Caco-2 (cell line): ENCODE measurements around the gene TNRC18. TPM values are rescaled to one million over a fixed set of nuclear protein-coding genes. Genes with fewer than 3 reads are reported as not detected.

Experiments used
- BruUV-seq: library from RNA; stranded (reverse); fragments of 400-500 nt; replicated peaks from 2 replicates; lab custom pipeline; 2021; lab: Mats Ljungman, UMichigan
- CTCF ChIA-PET: fragments of 300-600 bp; sonication (Branson Sonifier 250); formaldehyde crosslinking; loops from one replicate; lab custom pipeline; 2022; ENCODE audit warnings: antibody characterized with exemption; lab: Charles Lee
- POLR2A ChIA-PET: fragments of 300-600 bp; sonication (Branson Sonifier 250); formaldehyde crosslinking; loops from one replicate; lab custom pipeline; 2022; ENCODE audit warnings: antibody characterized with exemption; lab: Charles Lee
- DNase-seq, 2 experiments: peaks; one replicate each; pipeline versions ENCODE4 v3.0.0 to v3.0.0-alpha.2; 2020 to 2022
- H3K27me3 ChIP-seq: replicated peaks from 2 replicates; pipeline ENCODE4 v1.6.0; 2011; ENCODE audit warnings: low read length; ENCODE audit not compliant: control insufficient read depth, insufficient read depth
- H3K36me3 ChIP-seq: 2 replicates; pipeline ENCODE4 v1.5.1; 2011; ENCODE audit warnings: low read length; ENCODE audit not compliant: control insufficient read depth, insufficient read depth
- H3K4me1 ChIP-seq: fragments of 250-450 bp; sonication (Bioruptor Pico); 2 replicates; pipeline ENCODE4 v1.5.1; 2020; ENCODE audit warnings: mild to moderate bottlenecking
- H3K4me3 ChIP-seq: 2 replicates; pipeline ENCODE4 v1.5.1; 2011; ENCODE audit warnings: low read depth, mild to moderate bottlenecking, control low read depth, low read length
- H3K9me3 ChIP-seq: fragments of 250-450 bp; sonication (Bioruptor Pico); 2 replicates; pipeline ENCODE4 v1.5.1; 2020; ENCODE audit warnings: mild to moderate bottlenecking, moderate library complexity
- H3K27ac Mint-ChIP-seq: one replicate; pipeline ENCODE4 v1.8.0; 2022; ENCODE audit warnings: mixed read lengths; ENCODE audit not compliant: unreplicated experiment
- H3K27me3 Mint-ChIP-seq: one replicate; pipeline ENCODE4 v1.8.0; 2022; ENCODE audit warnings: mixed read lengths; ENCODE audit not compliant: insufficient read depth, unreplicated experiment
- H3K36me3 Mint-ChIP-seq: one replicate; pipeline ENCODE4 v1.8.0; 2022; ENCODE audit warnings: mild to moderate bottlenecking, mixed read lengths; ENCODE audit not compliant: insufficient read depth, unreplicated experiment
- H3K4me1 Mint-ChIP-seq: one replicate; pipeline ENCODE4 v1.8.0; 2022; ENCODE audit warnings: low read depth, mixed read lengths; ENCODE audit not compliant: unreplicated experiment
- H3K4me3 Mint-ChIP-seq: one replicate; pipeline ENCODE4 v1.8.0; 2022; ENCODE audit warnings: mild to moderate bottlenecking, moderate library complexity, mixed read lengths; ENCODE audit not compliant: unreplicated experiment
- H3K9me3 Mint-ChIP-seq: one replicate; pipeline ENCODE4 v1.8.0; 2022; ENCODE audit warnings: mixed read lengths; ENCODE audit not compliant: unreplicated experiment
- CTCF ChIP-seq, 2 experiments: fragments of 200-600 bp in 1 of 2; IDR thresholded peaks; 1 replicate in 1 of 2; 2 replicates in 1 of 2; pipeline versions ENCODE4 v1.5.1 to v1.8.0; 2011 to 2022; ENCODE audit warnings: antibody characterized with exemption in 1 of 2, control low read depth in 1 of 2, inconsistent platforms in 1 of 2, low read depth in 1 of 2, low read length in 1 of 2, mild to moderate bottlenecking in 1 of 2, moderate library complexity in 1 of 2; ENCODE audit not compliant: insufficient read depth in 1 of 2, severe bottlenecking in 1 of 2, unreplicated experiment in 1 of 2
- intact Hi-C: fragments of 100-400 bp; cut with micrococcal nuclease; formaldehyde crosslinking; loops from one replicate; pipeline ENCODE4 v1.10.0; 2022; ENCODE audit not compliant: unreplicated experiment
- total RNA-seq: library from RNA; stranded (reverse); gene quantifications from 2 replicates; pipeline ENCODE4 v1.2.3, GENCODE V29; 2022

Gene TNRC18
- total RNA-seq, 1 experiment from 2014 or later = 75.6 TPM

DNA sequence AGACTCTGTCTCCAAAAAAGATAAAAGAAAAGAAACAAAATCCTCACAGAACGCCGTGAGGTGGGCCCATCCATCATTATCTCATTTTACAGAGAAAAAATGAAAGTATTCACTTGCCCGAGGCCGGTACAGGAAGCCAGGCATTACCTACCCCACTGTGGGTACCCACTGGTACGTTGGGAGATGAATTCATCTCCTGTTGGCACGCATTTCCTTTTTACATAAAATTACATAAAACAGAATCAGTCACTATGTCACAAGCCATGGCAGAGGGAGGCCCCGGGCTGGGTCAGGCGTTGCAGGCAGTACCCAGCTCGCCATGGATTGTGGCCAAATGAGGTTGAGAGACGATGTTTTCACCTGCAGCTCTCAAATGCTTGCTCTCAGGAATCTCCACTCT, 38.6 kb upstream of the TNRC18 start:
- intact Hi-C loops = no loop called here
- Mint-ChIP-seq H3K9me3 (no peaks in the 10 kb centered on the region), H3K4me3 (no peak overlapping the region), H3K27ac (no peak overlapping the region), H3K4me1 (no peaks in the 10 kb centered on the region), H3K27me3 (no peaks in the 10 kb centered on the region), H3K36me3 (no peaks in the 10 kb centered on the region)
- no peak for DNase-seq
- ChIA-PET POLR2A (no interaction called here), CTCF (no interaction called here)
- no peaks in the 10 kb centered on the region for H3K4me1 ChIP-seq
- no peaks in the 10 kb centered on the region for H3K27me3 ChIP-seq
- H3K9me3 ChIP-seq = no peaks in the 10 kb centered on the region
- BruUV-seq = no TSS peak
- H3K4me3 ChIP-seq = no peak overlapping the region
- no peak for TF ChIP-seq CTCF (IDR thresholded peaks at IDR 0.05; ENCODE audit: insufficient read depth in 1 of 2, low read depth in 1 of 2, low read length in 1 of 2, severe bottlenecking in 1 of 2, unreplicated experiment in 1 of 2)
- no peaks in the 10 kb centered on the region for H3K36me3 ChIP-seq

- no peaks in the 10 kb centered on the region for H3K36me3 ChIP-seq
- Mint-ChIP-seq H3K4me3 (no peak overlapping the region), H3K27ac (no peak overlapping the region), H3K27me3 (no peaks in the 10 kb centered on the region), H3K9me3 (no peaks in the 10 kb centered on the region), H3K4me1 (no peaks in the 10 kb centered on the region), H3K36me3 (peaks cover 7% of the 10 kb centered on the region)
- ChIA-PET CTCF (no interaction called here), POLR2A (no interaction called here)
- no peaks in the 10 kb centered on the region for H3K4me1 ChIP-seq
- DNase-seq = no peak
- H3K4me3 ChIP-seq = no peak overlapping the region
- BruUV-seq = no TSS peak
- H3K27me3 ChIP-seq = no peaks in the 10 kb centered on the region
- intact Hi-C loops = no loop called here
- H3K9me3 ChIP-seq = no peaks in the 10 kb centered on the region
- TF ChIP-seq CTCF (IDR thresholded peaks at IDR 0.05; ENCODE audit: insufficient read depth in 1 of 2, low read depth in 1 of 2, low read length in 1 of 2, severe bottlenecking in 1 of 2, unreplicated experiment in 1 of 2) = no peak
Observed at GRCh38 chr7:5458921-5459480, 35.4 kb upstream of the TNRC18 start.

DNA sequence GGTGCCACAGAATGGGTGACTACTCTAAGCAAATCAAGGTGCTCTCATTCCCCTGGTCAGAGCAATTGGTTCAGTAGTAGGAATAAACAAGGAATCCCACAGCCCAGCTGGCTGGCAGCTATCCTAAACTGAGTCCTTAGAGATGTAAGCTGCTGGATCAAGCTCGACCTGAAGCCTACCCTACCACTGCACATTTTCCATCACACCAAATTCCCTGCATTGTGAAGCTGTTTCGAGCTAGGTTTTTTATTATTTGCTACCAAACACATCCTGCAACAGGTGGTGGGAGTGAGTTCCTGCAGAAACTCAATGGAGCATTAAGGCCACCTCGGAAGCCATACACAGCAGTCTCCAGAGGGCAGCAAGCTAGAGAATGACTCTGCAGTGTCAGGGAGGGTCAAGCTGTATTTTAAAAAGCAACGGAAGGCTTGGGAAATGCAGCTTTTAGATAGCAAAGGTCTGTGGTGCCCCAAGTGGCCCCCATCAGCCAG, 33.7 kb upstream of the TNRC18 start:
- ChIA-PET CTCF (interaction anchor here (0.5 to 1.2 kb wide), 5 partner anchors 12 to 707 kb away, joined by 3 to 7 read pairs (median 4); no protein-coding TSS in a partner anchor), POLR2A (interaction anchor here (0.6 kb wide), 1 partner anchor 217 kb away, joined by 3 read pairs; no protein-coding TSS in a partner anchor)
- Histone ChIP-seq H3K27me3 (no peaks in the 10 kb centered on the region), H3K9me3 (no peaks in the 10 kb centered on the region), H3K4me3 (no peak overlapping the region), H3K36me3 (no peaks in the 10 kb centered on the region), H3K4me1 (no peaks in the 10 kb centered on the region)
- no peak overlapping the region for H3K27ac Mint-ChIP-seq
- no TSS peak for BruUV-seq
- H3K27me3 Mint-ChIP-seq = no peaks in the 10 kb centered on the region
- TF ChIP-seq CTCF (IDR thresholded peaks at IDR 0.05; ENCODE audit: insufficient read depth in 1 of 2, low read depth in 1 of 2, low read length in 1 of 2, severe bottlenecking in 1 of 2, unreplicated experiment in 1 of 2) = no peak
- peaks cover 7% of the 10 kb centered on the region for H3K4me1 Mint-ChIP-seq
- H3K9me3 Mint-ChIP-seq = no peaks in the 10 kb centered on the region
- DNase-seq = no peak
- no peak overlapping the region for H3K4me3 Mint-ChIP-seq
- peaks cover 7% of the 10 kb centered on the region for H3K36me3 Mint-ChIP-seq
- intact Hi-C loops = no loop called here
